GM10847 (cell line): ENCODE results near the gene MTHFS.
A peak's percentile ranks its signal among the peaks of the same experiment; 100 is the strongest.

Experiments
- POLR2A ChIP-seq: IDR thresholded peaks from 2 replicates; pipeline ENCODE4 v1.6.1; 2011; ENCODE audit not compliant: insufficient read length; ENCODE audit errors: extremely low read depth

MTHFS gene

GRCh38 chr15:79896634-79897379 is at the start of gene MTHFS:
Gene MTHFS, minus strand, starts transcription at chr15:79897014. Its CDS starts 26 bp downstream, at chr15:79896988.
- TF ChIP-seq POLR2A = peak; percentile 56

- TF ChIP-seq POLR2A = no peak
Observed at GRCh38 chr15:79944622-79945021, 47.8 kb upstream of the MTHFS start.

- no peak for TF ChIP-seq POLR2A
Observed at GRCh38 chr15:79943820-79944219, 47.0 kb upstream of the MTHFS start.

GRCh38 chr15:79942741-79943481 is 46.1 kb upstream of the MTHFS start:
- TF ChIP-seq POLR2A = no peak

GRCh38 chr15:79939399-79939798 is 42.6 kb upstream of the MTHFS start:
- no peak for TF ChIP-seq POLR2A

- TF ChIP-seq POLR2A = no peak
Observed at GRCh38 chr15:79938143-79938542, 41.3 kb upstream of the MTHFS start.

- TF ChIP-seq POLR2A = no peak
Observed at GRCh38 chr15:79933231-79933630, 36.4 kb upstream of the MTHFS start.

- no peak for TF ChIP-seq POLR2A
Observed at GRCh38 chr15:79932447-79932846, 35.6 kb upstream of the MTHFS start.

- TF ChIP-seq POLR2A = no peak
Observed at GRCh38 chr15:79930516-79930915, 33.7 kb upstream of the MTHFS start.

GRCh38 chr15:79929412-79929811 is 32.6 kb upstream of the MTHFS start:
- TF ChIP-seq POLR2A = no peak

GRCh38 chr15:79924379-79924778 is 27.6 kb upstream of the MTHFS start:
- TF ChIP-seq POLR2A = no peak

GRCh38 chr15:79923515-79924169 is 26.8 kb upstream of the MTHFS start:
- peak; percentile 93 for TF ChIP-seq POLR2A

- no peak for TF ChIP-seq POLR2A
Observed at GRCh38 chr15:79923079-79923514, 26.3 kb upstream of the MTHFS start.

GRCh38 chr15:79922512-79923078 is 25.8 kb upstream of the MTHFS start:
- no peak for TF ChIP-seq POLR2A

GRCh38 chr15:79919749-79920511 is 23.1 kb upstream of the MTHFS start:
- TF ChIP-seq POLR2A = no peak

GRCh38 chr15:79919090-79919748 is 22.4 kb upstream of the MTHFS start:
- TF ChIP-seq POLR2A = no peak
